Fibroblast of skin of right biceps (primary cell): ENCODE measurements around the gene TNF.

Experiments
- DNase-seq: peaks from one replicate; pipeline ENCODE4 v3.0.0-alpha.2; 2013

TNF gene

GRCh38 chr6:31592396-31592771 lies 17.0 kb downstream of the TNF start:
- DNase-seq: no peak

- peak; percentile 31 for DNase-seq
Observed at GRCh38 chr6:31597006-31597405, 21.6 kb downstream of the TNF start.

- no peak for DNase-seq
Observed at GRCh38 chr6:31607317-31607716, 32.0 kb downstream of the TNF start.

- DNase-seq: no peak
Observed at GRCh38 chr6:31609519-31610406, 34.4 kb downstream of the TNF start.

- no peak for DNase-seq
Observed at GRCh38 chr6:31610968-31611367, 35.6 kb downstream of the TNF start.

- DNase-seq: no peak
Observed at GRCh38 chr6:31614075-31614619, 38.8 kb downstream of the TNF start.

GRCh38 chr6:31614684-31615578 lies 39.6 kb downstream of the TNF start, which contains the start of gene AIF1:
TSS of gene AIF1 (plus strand) at chr6:31615234. CDS start at chr6:31615330, 96 bp downstream.
- no peak for DNase-seq

GRCh38 chr6:31615748-31616147 lies 40.4 kb downstream of the TNF start:
- DNase-seq: no peak

- no peak for DNase-seq
Observed at GRCh38 chr6:31617010-31617409, 41.6 kb downstream of the TNF start.

GRCh38 chr6:31619805-31620585 lies 44.6 kb downstream of the TNF start:
- DNase-seq: peak; percentile 100

GRCh38 chr6:31620586-31621319 lies 45.4 kb downstream of the TNF start, which contains the start of gene PRRC2A:
TSS of gene PRRC2A (plus strand) at chr6:31620715. CDS start at chr6:31622790, 2,075 bp downstream.
- DNase-seq: no peak

GRCh38 chr6:31621320-31621939 lies 46.1 kb downstream of the TNF start:
- no peak for DNase-seq

- DNase-seq: peak; percentile 38
Observed at GRCh38 chr6:31621991-31622390, 46.6 kb downstream of the TNF start.

- DNase-seq: no peak
Observed at GRCh38 chr6:31622684-31623091, 47.3 kb downstream of the TNF start.

- no peak for DNase-seq
Observed at GRCh38 chr6:31624070-31624469, 48.7 kb downstream of the TNF start.

GRCh38 chr6:31626952-31627351 lies 51.6 kb downstream of the TNF start:
- no peak for DNase-seq

- no peak for DNase-seq
Observed at GRCh38 chr6:31627690-31628287, 52.4 kb downstream of the TNF start.
